ENCODE data around the gene AUH.

Gene AUH

GRCh38 chr9:91188719-91189590 lies 172.8 kb downstream of the AUH start:
- DNase-seq (ENCODE audit: low read depth): no peak

- no peak for DNase-seq (ENCODE audit: low read depth)
These were observed 173.8 kb downstream of the AUH start for GRCh38 chr9:91187965-91188344.

GRCh38 chr9:91187311-91187964 lies 174.3 kb downstream of the AUH start:
- no peak for DNase-seq (ENCODE audit: low read depth)

- no peak for DNase-seq (ENCODE audit: low read depth)
These were observed 175.0 kb downstream of the AUH start for GRCh38 chr9:91186632-91187108.

GRCh38 chr9:91185193-91185886 lies 176.4 kb downstream of the AUH start:
- DNase-seq (ENCODE audit: low read depth): no peak

GRCh38 chr9:91182429-91183225 lies 179.1 kb downstream of the AUH start:
- DNase-seq (ENCODE audit: low read depth): no peak

- no peak for DNase-seq (ENCODE audit: low read depth)
These were observed 180.2 kb downstream of the AUH start for GRCh38 chr9:91181541-91181940.

- DNase-seq (ENCODE audit: low read depth): no peak
These were observed 180.8 kb downstream of the AUH start for GRCh38 chr9:91180930-91181268.

- no peak for DNase-seq (ENCODE audit: low read depth)
These were observed 181.3 kb downstream of the AUH start for GRCh38 chr9:91180240-91180929.

GRCh38 chr9:91179237-91180138 lies 182.2 kb downstream of the AUH start:
- DNase-seq (ENCODE audit: low read depth): no peak

- no peak for DNase-seq (ENCODE audit: low read depth)
These were observed 183.2 kb downstream of the AUH start for GRCh38 chr9:91178281-91179236.

GRCh38 chr9:91177661-91178280 lies 183.9 kb downstream of the AUH start:
- no peak for DNase-seq (ENCODE audit: low read depth)

- DNase-seq (ENCODE audit: low read depth): no peak
These were observed 184.6 kb downstream of the AUH start for GRCh38 chr9:91177081-91177480.

GRCh38 chr9:91176426-91176825 lies 185.3 kb downstream of the AUH start:
- DNase-seq (ENCODE audit: low read depth): no peak

GRCh38 chr9:91174772-91175171 lies 186.9 kb downstream of the AUH start:
- no peak for DNase-seq (ENCODE audit: low read depth)

- no peak for DNase-seq (ENCODE audit: low read depth)
These were observed 189.4 kb downstream of the AUH start for GRCh38 chr9:91172329-91172728.

GRCh38 chr9:91170951-91171350 lies 190.8 kb downstream of the AUH start:
- no peak for DNase-seq (ENCODE audit: low read depth)

- DNase-seq (ENCODE audit: low read depth): no peak
These were observed 194.8 kb downstream of the AUH start for GRCh38 chr9:91166796-91167366.

All from fibroblast of the conjunctiva (primary cell).